Pancreas (tissue), 10 donors: Measurements from ENCODE around the gene MAP2K3. TPM values are rescaled to one million over a fixed set of nuclear protein-coding genes. Genes with fewer than 3 reads are reported as not detected.

ENCODE experiments used
- ATAC-seq, 4 donors: fragments of 200-7000 bp; cut with Tn5 transposase; one replicate each; pipeline versions ENCODE4 v1.8.0 to v1.9.1; 2020; ENCODE audit warnings: mild to moderate bottlenecking in 4 of 4, moderate library complexity in 4 of 4
- DNase-seq, 6 donors: peaks; one replicate each; pipeline ENCODE4 v3.0.0-alpha.2; 2020
- FAIRE-seq: peaks from 2 replicates; lab custom pipeline; 2012; peaks lifted over from hg19 to GRCh38; lab: Jason Lieb, UNC
- H3K27ac ChIP-seq, 4 donors: fragments of 200-600 bp; sonication (generic); 1 replicate in 3 of 4; 2 replicates in 1 of 4; pipeline versions ENCODE4 v1.5.0 to v1.8.0; 2020
- H3K27me3 ChIP-seq, 4 donors: fragments of 200-600 bp; one replicate each; pipeline ENCODE4 v1.8.0; 2021
- H3K36me3 ChIP-seq, 3 donors: fragments of 200-600 bp; sonication (generic) in 1 of 3; one replicate each; pipeline versions ENCODE4 v1.5.0 to v1.8.0; 2020 to 2021
- H3K4me1 ChIP-seq, 3 donors: fragments of 200-600 bp; one replicate each; pipeline ENCODE4 v1.8.0; 2021
- H3K4me3 ChIP-seq, 4 donors: fragments of 200-600 bp; sonication (generic) in 2 of 4; one replicate each; pipeline versions ENCODE4 v1.5.0 to v1.8.0; 2020 to 2021
- H3K9me3 ChIP-seq, 4 donors: fragments of 200-600 bp; one replicate each; pipeline ENCODE4 v1.8.0; 2021
- CTCF ChIP-seq, 4 donors: fragments of 200-600 bp; sonication (generic) in 3 of 4; IDR thresholded peaks; one replicate each; pipeline versions ENCODE4 v1.5.0 to v1.8.0; 2021; ENCODE audit warnings: antibody characterized with exemption in 4 of 4
- WGBS, 2 donors: extraction: QIAGEN DNeasy Blood & Tissue Kit; methylation state at CpG; one replicate each; pipeline ENCODE4 v1.1.7; 2013; 5-methylcytosine and 5-hydroxymethylcytosine counted together
- intact Hi-C, 3 donors: fragments of 100-400 bp; cut with DNase I; formaldehyde crosslinking; loops; one replicate each; pipeline versions ENCODE4 v1.11.1 to v1.14.2; 2022
- polyA plus RNA-seq, 2 donors: library from polyadenylated mRNA; stranded (reverse); fragments of 200-250 nt; gene quantifications; one replicate each; pipeline ENCODE4 v1.2.3, GENCODE V29; 2013
- total RNA-seq, 6 donors: library from RNA; stranded (reverse); fragmentation: NEBNext Ultra II Directional in 4 of 6; extraction: Animal tissue kit (Norgen Biotek cat#: 25700) in 4 of 6; gene quantifications; one replicate each; pipeline versions ENCODE4 v1.2.1 to v1.2.4, GENCODE V29; 2021 to 2023
- donor health status: healthy with polysubstance abuse.
- donor health status: DM: no; HTN: no; CAD: no; lungs with moderate emphysema.
- donor health status: DM: no; HTN: no; CAD: no.
- donor health status: control.
- donor health status: control.
- donor health status: Bipolar disorder and iron deficiency.
- donor health status: DM: yes; HTN: yes; CAD: no.
- donor health status: DM: no; HTN: no; CAD: no.
- donor health status: DM: no; HTN: no; CAD: no.
- donor health status: DM: yes; HTN: yes; CAD: no.

MAP2K3 gene
- total and polyA plus RNA-seq, 8 donors: 16.4 to 40.9 (median 22.0) TPM

GRCh38 chr17:21275579-21276263, 8.8 kb upstream of the MAP2K3 start:
- peak overlapping the region in 1 of 4 donors; percentile 12 for H3K27ac ChIP-seq
- WGBS, 2 donors: 0 to 1% methylated on average over 51 to 52 of the region's 52 CpGs

GRCh38 chr17:21276264-21276588, 8.3 kb upstream of the MAP2K3 start:
- intact Hi-C loops: no loop called here
- FAIRE-seq (no peak), DNase-seq (no peak), ATAC-seq (no peak)
- peak overlapping the region; percentile 42 to 88 (median 52) for H3K4me3 ChIP-seq
- H3K9me3 ChIP-seq: no peaks in the 10 kb centered on the region
- TF ChIP-seq CTCF (IDR thresholded peaks at IDR 0.05): no peak
- no peaks in the 10 kb centered on the region for H3K27me3 ChIP-seq
- no peaks in the 10 kb centered on the region for H3K36me3 ChIP-seq
- 13 to 14% methylated on average over 17 of the region's 17 CpGs for WGBS, 2 donors
- H3K4me1 ChIP-seq: peaks cover 0 to 3% (median 0%) of the 10 kb centered on the region in 3 donors
- H3K27ac ChIP-seq: peak overlapping the region in 1 of 4 donors; percentile 12

More at GRCh38 chr17:21275579-21276263, 8.8 kb upstream of the MAP2K3 start:
- DNase-seq: peak; percentile 89 to 99 (median 95)
- Histone ChIP-seq H3K27me3 (no peaks in the 10 kb centered on the region), H3K36me3 (no peaks in the 10 kb centered on the region), H3K4me3 (peak overlapping the region; percentile 42 to 88 (median 52)), H3K9me3 (no peaks in the 10 kb centered on the region), H3K4me1 (peaks cover 0 to 3% (median 0%) of the 10 kb centered on the region in 3 donors)
- intact Hi-C loops: no loop called here
- FAIRE-seq: no peak
- no peak for TF ChIP-seq CTCF (IDR thresholded peaks at IDR 0.05)
- ATAC-seq: peak; percentile 97 to 98 (median 98)

- Histone ChIP-seq H3K27me3 (no peaks in the 10 kb centered on the region), H3K4me1 (peaks cover 0 to 3% (median 0%) of the 10 kb centered on the region in 3 donors), H3K9me3 (no peaks in the 10 kb centered on the region), H3K36me3 (no peaks in the 10 kb centered on the region), H3K27ac (no peak overlapping the region), H3K4me3 (no peak overlapping the region)
- DNase-seq (no peak), FAIRE-seq (no peak), ATAC-seq (no peak)
- 88 to 94% methylated on average over 3 of the region's 3 CpGs for WGBS, 2 donors
- TF ChIP-seq CTCF (IDR thresholded peaks at IDR 0.05): no peak
- intact Hi-C loops: no loop called here
Measured at GRCh38 chr17:21277332-21277731, 7.2 kb upstream of the MAP2K3 start.

GRCh38 chr17:21278450-21279197, 5.9 kb upstream of the MAP2K3 start:
- intact Hi-C loops: no loop called here
- Histone ChIP-seq H3K27me3 (no peaks in the 10 kb centered on the region), H3K9me3 (no peaks in the 10 kb centered on the region), H3K27ac (no peak overlapping the region), H3K4me1 (peaks cover 0 to 3% (median 2%) of the 10 kb centered on the region in 3 donors), H3K4me3 (no peak overlapping the region), H3K36me3 (no peaks in the 10 kb centered on the region)
- peak in 4 of 6 donors; percentile 37 to 58 (median 43) for DNase-seq
- ATAC-seq: peak in 1 of 4 donors; percentile 10
- WGBS, 2 donors: 65 to 69% methylated on average over 8 of the region's 8 CpGs
- TF ChIP-seq CTCF (IDR thresholded peaks at IDR 0.05): no peak
- FAIRE-seq: no peak
